ENCODE results near the gene CORO6. TPM values are rescaled to one million over a fixed set of nuclear protein-coding genes. Genes with fewer than 3 reads are reported as not detected.

Gene CORO6
- total RNA-seq, 1 donor from 2014 or later: 12.9 TPM

GRCh38 chr17:29613352-29613837, 9.3 kb downstream of the CORO6 start:
- peak; percentile 96 for DNase-seq (ENCODE audit: low spot score)

GRCh38 chr17:29612404-29613280, 10.1 kb downstream of the CORO6 start:
- DNase-seq (ENCODE audit: low spot score): no peak

GRCh38 chr17:29612094-29612403, 10.7 kb downstream of the CORO6 start:
- DNase-seq (ENCODE audit: low spot score): no peak

GRCh38 chr17:29611351-29612093, 11.2 kb downstream of the CORO6 start:
- no peak for DNase-seq (ENCODE audit: low spot score)

GRCh38 chr17:29610395-29610794, 12.3 kb downstream of the CORO6 start:
- DNase-seq (ENCODE audit: low spot score): no peak

- DNase-seq (ENCODE audit: low spot score): no peak
These were observed 13.7 kb downstream of the CORO6 start for GRCh38 chr17:29608986-29609385.

- no peak for DNase-seq (ENCODE audit: low spot score)
These were observed 15.0 kb downstream of the CORO6 start for GRCh38 chr17:29607557-29608195.

GRCh38 chr17:29603109-29603674, 19.5 kb downstream of the CORO6 start:
- no peak for DNase-seq (ENCODE audit: low spot score)

GRCh38 chr17:29597361-29598172, 25.1 kb downstream of the CORO6 start:
- DNase-seq (ENCODE audit: low spot score): no peak

GRCh38 chr17:29596811-29597210, 25.9 kb downstream of the CORO6 start:
- DNase-seq (ENCODE audit: low spot score): no peak

GRCh38 chr17:29595943-29596774, 26.6 kb downstream of the CORO6 start:
- no peak for DNase-seq (ENCODE audit: low spot score)

GRCh38 chr17:29595107-29595942, 27.4 kb downstream of the CORO6 start:
- DNase-seq (ENCODE audit: low spot score): no peak

GRCh38 chr17:29594519-29595090, 28.1 kb downstream of the CORO6 start:
- no peak for DNase-seq (ENCODE audit: low spot score)

GRCh38 chr17:29593591-29594518, 28.9 kb downstream of the CORO6 start:
- no peak for DNase-seq (ENCODE audit: low spot score)

GRCh38 chr17:29592850-29593551, 29.7 kb downstream of the CORO6 start, which contains the start of gene ANKRD13B:
ANKRD13B (plus strand) TSS chr17:29593132; CDS start chr17:29593622, 490 bp downstream.
- DNase-seq (ENCODE audit: low spot score): no peak

GRCh38 chr17:29591737-29592608, 30.7 kb downstream of the CORO6 start:
- peak; percentile 88 for DNase-seq (ENCODE audit: low spot score)
